Breast epithelium (tissue), 3 donors: ENCODE measurements around the gene TRAF7.
"Not testable (repeated sequence)": the region's sequence is repeated elsewhere in the genome, so short reads cannot be mapped to it uniquely, and the experiment has no call there.

Experiments
- POLR2A ChIP-seq: fragments of 450-650 bp; IDR thresholded peaks from one replicate; pipeline ENCODE4 v1.6.1; 2016; ENCODE audit warnings: antibody characterized with exemption, mild to moderate bottlenecking, moderate library complexity
- TF ChIP-seq, protein P1 (sequence below), 3 donors: fragments of 450-650 bp; IDR thresholded peaks; one replicate each; pipeline ENCODE4 v1.5.1; 2016 to 2017; ENCODE audit warnings: antibody characterized with exemption in 3 of 3, mild to moderate bottlenecking in 3 of 3, moderate library complexity in 3 of 3

DNA sequence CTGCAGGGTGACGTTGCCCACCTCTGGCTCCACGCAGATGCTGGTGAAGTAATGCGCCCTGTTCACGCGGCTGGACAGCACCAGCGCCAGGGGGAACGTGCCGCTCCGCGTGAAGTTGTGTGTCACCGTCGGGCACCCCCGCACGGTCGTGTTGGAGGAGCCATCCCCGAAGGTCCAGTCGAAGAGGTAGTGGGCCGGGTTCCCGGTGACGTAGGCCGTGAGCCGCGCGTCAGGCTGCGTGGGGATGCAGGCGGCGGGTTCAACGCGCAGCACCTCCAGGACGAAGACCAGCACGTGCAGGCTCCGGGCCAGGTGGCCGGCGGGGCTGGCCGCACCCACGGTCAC, 44.6 kb upstream of the TRAF7 start:
- TF ChIP-seq, protein P1, sequence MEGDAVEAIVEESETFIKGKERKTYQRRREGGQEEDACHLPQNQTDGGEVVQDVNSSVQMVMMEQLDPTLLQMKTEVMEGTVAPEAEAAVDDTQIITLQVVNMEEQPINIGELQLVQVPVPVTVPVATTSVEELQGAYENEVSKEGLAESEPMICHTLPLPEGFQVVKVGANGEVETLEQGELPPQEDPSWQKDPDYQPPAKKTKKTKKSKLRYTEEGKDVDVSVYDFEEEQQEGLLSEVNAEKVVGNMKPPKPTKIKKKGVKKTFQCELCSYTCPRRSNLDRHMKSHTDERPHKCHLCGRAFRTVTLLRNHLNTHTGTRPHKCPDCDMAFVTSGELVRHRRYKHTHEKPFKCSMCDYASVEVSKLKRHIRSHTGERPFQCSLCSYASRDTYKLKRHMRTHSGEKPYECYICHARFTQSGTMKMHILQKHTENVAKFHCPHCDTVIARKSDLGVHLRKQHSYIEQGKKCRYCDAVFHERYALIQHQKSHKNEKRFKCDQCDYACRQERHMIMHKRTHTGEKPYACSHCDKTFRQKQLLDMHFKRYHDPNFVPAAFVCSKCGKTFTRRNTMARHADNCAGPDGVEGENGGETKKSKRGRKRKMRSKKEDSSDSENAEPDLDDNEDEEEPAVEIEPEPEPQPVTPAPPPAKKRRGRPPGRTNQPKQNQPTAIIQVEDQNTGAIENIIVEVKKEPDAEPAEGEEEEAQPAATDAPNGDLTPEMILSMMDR (IDR thresholded peaks at IDR 0.05), result not testable (repeated sequence)
- not testable (repeated sequence) for TF ChIP-seq POLR2A
